Adrenal gland (tissue), 12 donors: ENCODE results near the gene HYAL1. TPM values are rescaled to one million over a fixed set of nuclear protein-coding genes. Genes with fewer than 3 reads are reported as not detected.

Experiments used
- DNase-seq, 7 donors: peaks; one replicate each; pipeline ENCODE4 v3.0.0-alpha.2; 2019 to 2020
- H3K27ac ChIP-seq, 5 donors: fragments of 200-600 bp; sonication (generic) in 4 of 5; 1 replicate in 3 of 5; 2 replicates in 2 of 5; pipeline versions ENCODE4 v1.5.1 to v1.8.0; 2016 to 2020; ENCODE audit warnings: mild to moderate bottlenecking in 1 of 5
- H3K27me3 ChIP-seq: fragments of 200-600 bp; 2 replicates; pipeline ENCODE4 v1.8.0; 2021
- H3K36me3 ChIP-seq, 2 donors: fragments of 200-600 bp; replicated peaks in 1 of 2; 1 replicate in 1 of 2; 2 replicates in 1 of 2; pipeline versions ENCODE4 v1.5.1 to v1.8.0; 2018 to 2022
- H3K4me1 ChIP-seq, 2 donors: fragments of 200-600 bp; replicated peaks in 1 of 2; 1 replicate in 1 of 2; 2 replicates in 1 of 2; pipeline versions ENCODE4 v1.5.1 to v1.8.0; 2018 to 2021
- H3K4me3 ChIP-seq, 4 donors: fragments of 200-600 bp; sonication (generic) in 3 of 4; one replicate each; pipeline ENCODE4 v1.5.1; 2016 to 2018
- H3K9me3 ChIP-seq, 3 donors: fragments of 200-600 bp; sonication (generic) in 1 of 3; replicated peaks in 1 of 3; 1 replicate in 2 of 3; 2 replicates in 1 of 3; pipeline versions ENCODE4 v1.5.1 to v1.8.0; 2016 to 2021
- POLR2A ChIP-seq, 2 donors: fragments of 450-650 bp; IDR thresholded peaks; one replicate each; pipeline ENCODE4 v1.6.1; 2017; ENCODE audit warnings: antibody characterized with exemption in 2 of 2, mild to moderate bottlenecking in 2 of 2, moderate library complexity in 1 of 2
- whole genome bisulfite sequencing, 4 donors: extraction: QIAGEN DNeasy Blood & Tissue Kit in 2 of 4; methylation state at CpG; one replicate each; pipeline versions ENCODE4 v1.1.5 to v1.1.7; 2013 to 2017; 5-methylcytosine and 5-hydroxymethylcytosine counted together
- intact Hi-C, 2 donors: fragments of 100-400 bp; cut with DNase I; formaldehyde crosslinking; loops; one replicate each; pipeline versions ENCODE4 v1.14.1 to v1.15.0; 2022 to 2023
- polyA plus RNA-seq, 3 donors: library from polyadenylated mRNA; stranded (reverse); fragments of 200-250 nt in 2 of 3; fragments of 350-450 nt in 1 of 3; fragmentation: Illumina TruSeq in 1 of 3; extraction: RNeasy Lipid Tissue Mini Kit (QIAGEN cat#74804) in 1 of 3; gene quantifications; one replicate each; pipeline ENCODE4 v1.2.3, GENCODE V29; 2013 to 2014
- total RNA-seq, 9 donors: library from RNA; depleted of rRNA in 4 of 9; stranded (reverse); fragments of >200 nt in 4 of 9; fragments of 120-200 nt in 1 of 9; fragmentation: NEBNext Ultra II Directional in 1 of 9; extraction: Animal tissue kit (Norgen Biotek cat#: 25700) in 1 of 9; gene quantifications; one replicate each; pipeline versions ENCODE4 v1.1.0 to v1.2.4, GENCODE V29; 2013 to 2023
- TF ChIP-seq, protein P1 (sequence below), 6 experiments: fragments of 450-650 bp in 4 of 6; fragments of 200-600 bp in 2 of 6; sonication (generic) in 1 of 6; IDR thresholded peaks; 1 replicate in 5 of 6; 2 replicates in 1 of 6; pipeline versions ENCODE4 v1.5.1 to v1.8.0; 2016 to 2021; ENCODE audit warnings: antibody characterized with exemption in 6 of 6, mild to moderate bottlenecking in 2 of 6, moderate library complexity in 1 of 6
- donor health status: healthy with polysubstance abuse.
- donor health status: Bipolar disorder and iron deficiency.
- donor health status: DM: yes; HTN: yes; CAD: no.
- donor health status: DM: no; HTN: no; CAD: no.
- donor health status: DM: no; HTN: no; CAD: no.
- donor health status: DM: yes; HTN: yes; CAD: no.

Gene HYAL1
- total and polyA plus RNA-seq, 12 donors: 3.2 to 50.5 (median 28.2) TPM

DNA sequence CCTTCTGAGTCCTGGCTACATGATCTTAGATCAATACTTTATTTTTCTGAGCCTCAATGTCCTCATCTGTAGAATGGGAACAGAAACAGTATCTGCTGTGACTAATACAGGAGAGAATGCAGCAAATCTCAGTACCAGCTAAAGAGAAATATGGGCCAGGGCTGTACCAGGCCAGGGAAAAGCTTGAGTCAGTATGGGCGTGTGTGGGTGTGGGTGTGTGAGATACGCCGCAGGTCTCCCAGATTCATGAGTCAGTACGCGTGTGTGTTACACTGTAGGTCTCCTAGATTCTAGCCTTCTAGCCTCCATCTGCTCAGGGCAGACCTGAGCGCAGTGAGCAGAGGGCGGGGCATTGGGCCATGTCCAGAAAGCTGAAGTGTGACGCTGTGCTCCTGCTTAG is 52.2 kb downstream of the HYAL1 start:
- peaks cover 0 to 48% of the 10 kb centered on the region in 2 donors for H3K36me3 ChIP-seq
- peak in 5 of 7 donors; percentile 61 to 75 (median 69) for DNase-seq
- H3K4me1 ChIP-seq: peaks cover 24 to 65% of the 10 kb centered on the region in 2 donors
- H3K27me3 ChIP-seq: no peaks in the 10 kb centered on the region
- 47 to 63% (median 52%) methylated on average over 8 of the region's 8 CpGs for WGBS, 4 donors
- H3K27ac ChIP-seq: peak overlapping the region in 2 of 5 donors; percentile 18 to 71
- no peaks in the 10 kb centered on the region for H3K9me3 ChIP-seq
- H3K4me3 ChIP-seq: no peak overlapping the region
- intact Hi-C loops: no loop called here
- no peak for TF ChIP-seq POLR2A (IDR thresholded peaks at IDR 0.05)
- TF ChIP-seq, protein P1, sequence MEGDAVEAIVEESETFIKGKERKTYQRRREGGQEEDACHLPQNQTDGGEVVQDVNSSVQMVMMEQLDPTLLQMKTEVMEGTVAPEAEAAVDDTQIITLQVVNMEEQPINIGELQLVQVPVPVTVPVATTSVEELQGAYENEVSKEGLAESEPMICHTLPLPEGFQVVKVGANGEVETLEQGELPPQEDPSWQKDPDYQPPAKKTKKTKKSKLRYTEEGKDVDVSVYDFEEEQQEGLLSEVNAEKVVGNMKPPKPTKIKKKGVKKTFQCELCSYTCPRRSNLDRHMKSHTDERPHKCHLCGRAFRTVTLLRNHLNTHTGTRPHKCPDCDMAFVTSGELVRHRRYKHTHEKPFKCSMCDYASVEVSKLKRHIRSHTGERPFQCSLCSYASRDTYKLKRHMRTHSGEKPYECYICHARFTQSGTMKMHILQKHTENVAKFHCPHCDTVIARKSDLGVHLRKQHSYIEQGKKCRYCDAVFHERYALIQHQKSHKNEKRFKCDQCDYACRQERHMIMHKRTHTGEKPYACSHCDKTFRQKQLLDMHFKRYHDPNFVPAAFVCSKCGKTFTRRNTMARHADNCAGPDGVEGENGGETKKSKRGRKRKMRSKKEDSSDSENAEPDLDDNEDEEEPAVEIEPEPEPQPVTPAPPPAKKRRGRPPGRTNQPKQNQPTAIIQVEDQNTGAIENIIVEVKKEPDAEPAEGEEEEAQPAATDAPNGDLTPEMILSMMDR (IDR thresholded peaks at IDR 0.05): no peak

DNA sequence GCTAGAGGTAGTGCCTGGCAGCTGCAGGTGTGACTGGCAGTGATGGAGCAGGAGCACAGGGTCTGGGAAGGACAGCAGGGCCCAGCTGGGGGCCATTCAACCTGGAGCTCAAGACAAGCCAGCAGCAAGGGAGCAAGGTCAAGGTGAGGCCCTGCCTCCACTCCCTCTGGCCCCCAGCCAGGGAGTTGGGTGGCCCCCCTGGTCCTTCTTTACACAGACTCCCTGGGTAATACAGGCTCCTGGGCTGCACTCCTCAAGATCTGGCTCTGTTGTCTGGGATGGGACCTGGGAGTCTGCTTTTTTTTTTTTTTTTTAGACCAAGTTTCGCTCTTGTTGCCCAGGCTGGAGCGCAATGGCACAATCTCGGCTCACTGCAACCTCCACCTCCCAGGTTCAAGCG is 52.9 kb downstream of the HYAL1 start:
- Histone ChIP-seq H3K27me3 (no peaks in the 10 kb centered on the region), H3K36me3 (peaks cover 0 to 41% of the 10 kb centered on the region in 2 donors), H3K4me3 (no peak overlapping the region), H3K4me1 (peaks cover 31 to 72% of the 10 kb centered on the region in 2 donors), H3K9me3 (no peaks in the 10 kb centered on the region), H3K27ac (peak overlapping the region in 1 of 5 donors; percentile 84)
- TF ChIP-seq, protein P1 (IDR thresholded peaks at IDR 0.05): no peak
- TF ChIP-seq POLR2A (IDR thresholded peaks at IDR 0.05): no peak
- peak in 1 of 7 donors; percentile 65 for DNase-seq
- 79 to 100% (median 89%) methylated on average over 1 to 4 of the region's 4 CpGs for WGBS, 4 donors
- intact Hi-C loops: no loop called here

Other genes with a start within 250 kb of the HYAL1 start
- gene RBM5, start 214.7 kb downstream of the HYAL1 start, total RNA-seq: 100 to 1,000 TPM in 7 of 9 donors, 10 to 100 TPM in 2; 51.9 to 224 (median 118) TPM
- gene RBM5, start 214.7 kb downstream of the HYAL1 start, polyA plus RNA-seq: 100 to 1,000 TPM; 108 to 152 (median 110) TPM
- gene SEMA3F, start 148.2 kb downstream of the HYAL1 start, total RNA-seq: 10 to 100 TPM in 6 of 9 donors, 1 to 10 TPM in 3; 1.6 to 21.1 (median 13.3) TPM
- gene SEMA3F, start 148.2 kb downstream of the HYAL1 start, polyA plus RNA-seq: 10 to 100 TPM in 2 of 3 donors, 1 to 10 TPM in 1; 7.3 to 16.7 (median 14.5) TPM
- gene GNAT1, start 112.0 kb downstream of the HYAL1 start, total RNA-seq: not detected
- gene GNAT1, start 112.0 kb downstream of the HYAL1 start, polyA plus RNA-seq: not detected
- 10 to 100 TPM in 1 of 9 donors, under 1 TPM in 6, not detected in 2; 0.07 to 48.8 (median 0.61) TPM for gene SLC38A3, start 98.3 kb downstream of the HYAL1 start, total RNA-seq
- gene SLC38A3, start 98.3 kb downstream of the HYAL1 start, polyA plus RNA-seq: under 1 TPM; 0.05 to 0.30 (median 0.08) TPM
- 100 to 1,000 TPM; 109 to 275 (median 202) TPM for gene GNAI2, start 67.4 kb downstream of the HYAL1 start, total RNA-seq
- gene GNAI2, start 67.4 kb downstream of the HYAL1 start, polyA plus RNA-seq: 100 to 1,000 TPM; 133 to 163 (median 157) TPM
- 100 to 1,000 TPM in 7 of 9 donors, 10 to 100 TPM in 1, 1 to 10 TPM in 1; 6.0 to 468 (median 217) TPM for gene SEMA3B, start 34.4 kb downstream of the HYAL1 start, total RNA-seq
- 100 to 1,000 TPM; 159 to 496 (median 451) TPM for gene SEMA3B, start 34.4 kb downstream of the HYAL1 start, polyA plus RNA-seq
- under 1 TPM in 4 of 9 donors, not detected in 5; 0.11 to 0.76 (median 0.48) TPM for gene LSMEM2, start 24.5 kb downstream of the HYAL1 start, total RNA-seq
- under 1 TPM; 0.09 to 0.64 (median 0.47) TPM for gene LSMEM2, start 24.5 kb downstream of the HYAL1 start, polyA plus RNA-seq
- gene IFRD2, start 11.1 kb downstream of the HYAL1 start, total RNA-seq: 10 to 100 TPM; 31.6 to 96.3 (median 52.8) TPM
- gene IFRD2, start 11.1 kb downstream of the HYAL1 start, polyA plus RNA-seq: 100 to 1,000 TPM in 2 of 3 donors, 10 to 100 TPM in 1; 55.9 to 182 (median 144) TPM
- 1 to 10 TPM; 1.7 to 5.4 (median 3.5) TPM for gene HYAL3, start 4.2 kb downstream of the HYAL1 start, total RNA-seq
- 1 to 10 TPM; 2.5 to 6.8 (median 3.2) TPM for gene HYAL3, start 4.2 kb downstream of the HYAL1 start, polyA plus RNA-seq
- gene NAA80, start 4.2 kb downstream of the HYAL1 start, total RNA-seq: 10 to 100 TPM in 6 of 9 donors, 1 to 10 TPM in 3; 5.2 to 17.9 (median 10.4) TPM
- gene NAA80, start 4.2 kb downstream of the HYAL1 start, polyA plus RNA-seq: 10 to 100 TPM in 2 of 3 donors, 1 to 10 TPM in 1; 6.0 to 19.8 (median 14.0) TPM
- 100 to 1,000 TPM in 4 of 9 donors, 10 to 100 TPM in 5; 62.9 to 186 (median 96.7) TPM for gene HYAL2, start 19.2 kb upstream of the HYAL1 start, total RNA-seq
- gene HYAL2, start 19.2 kb upstream of the HYAL1 start, polyA plus RNA-seq: 100 to 1,000 TPM in 2 of 3 donors, 10 to 100 TPM in 1; 28.0 to 147 (median 109) TPM
- 10 to 100 TPM; 29.0 to 64.3 (median 34.8) TPM for gene TUSC2, start 24.6 kb upstream of the HYAL1 start, total RNA-seq
- gene TUSC2, start 24.6 kb upstream of the HYAL1 start, polyA plus RNA-seq: 10 to 100 TPM; 28.8 to 35.5 (median 31.9) TPM
- gene RASSF1, start 37.3 kb upstream of the HYAL1 start, total RNA-seq: 10 to 100 TPM in 8 of 9 donors, 1 to 10 TPM in 1; 9.8 to 27.4 (median 14.7) TPM
- 10 to 100 TPM in 2 of 3 donors, 1 to 10 TPM in 1; 9.6 to 26.4 (median 23.5) TPM for gene RASSF1, start 37.3 kb upstream of the HYAL1 start, polyA plus RNA-seq
- under 1 TPM in 6 of 9 donors, not detected in 3; 0.11 to 0.67 (median 0.40) TPM for gene ZMYND10, start 42.2 kb upstream of the HYAL1 start, total RNA-seq
- gene ZMYND10, start 42.2 kb upstream of the HYAL1 start, polyA plus RNA-seq: 1 to 10 TPM in 2 of 3 donors, not detected in 1; 1.2 to 1.9 TPM
- 10 to 100 TPM; 16.9 to 36.2 (median 23.0) TPM for gene NPRL2, start 47.2 kb upstream of the HYAL1 start, total RNA-seq
- gene NPRL2, start 47.2 kb upstream of the HYAL1 start, polyA plus RNA-seq: 10 to 100 TPM; 27.5 to 57.9 (median 45.3) TPM
- 10 to 100 TPM; 14.0 to 39.9 (median 29.2) TPM for gene CYB561D2, start 47.3 kb upstream of the HYAL1 start, total RNA-seq
- gene CYB561D2, start 47.3 kb upstream of the HYAL1 start, polyA plus RNA-seq: 10 to 100 TPM; 13.7 to 26.9 (median 16.8) TPM
- 10 to 100 TPM; 48.9 to 88.5 (median 63.6) TPM for gene TMEM115, start 55.9 kb upstream of the HYAL1 start, total RNA-seq
- 10 to 100 TPM; 23.6 to 36.6 (median 34.5) TPM for gene TMEM115, start 55.9 kb upstream of the HYAL1 start, polyA plus RNA-seq
- gene CACNA2D2, start 200.1 kb upstream of the HYAL1 start, total RNA-seq: under 1 TPM; 0.09 to 0.88 (median 0.56) TPM
- 1 to 10 TPM in 2 of 3 donors, under 1 TPM in 1; 0.59 to 2.0 (median 1.0) TPM for gene CACNA2D2, start 200.1 kb upstream of the HYAL1 start, polyA plus RNA-seq